Vagina (tissue), 2 donors: ENCODE data around the gene CRYAB.

ENCODE experiments used
- POLR2A ChIP-seq, 2 donors: fragments of 450-650 bp; IDR thresholded peaks; one replicate each; pipeline ENCODE4 v1.6.1; 2017; ENCODE audit warnings: antibody characterized with exemption in 2 of 2, mild to moderate bottlenecking in 2 of 2, moderate library complexity in 2 of 2
- TF ChIP-seq, protein P1 (sequence below), 3 experiments: fragments of 450-650 bp in 2 of 3; fragments of 200-600 bp in 1 of 3; sonication (generic) in 1 of 3; IDR thresholded peaks; one replicate each; pipeline ENCODE4 v1.5.1; 2017 to 2019; ENCODE audit warnings: antibody characterized with exemption in 3 of 3, mild to moderate bottlenecking in 2 of 3, moderate library complexity in 2 of 3

DNA sequence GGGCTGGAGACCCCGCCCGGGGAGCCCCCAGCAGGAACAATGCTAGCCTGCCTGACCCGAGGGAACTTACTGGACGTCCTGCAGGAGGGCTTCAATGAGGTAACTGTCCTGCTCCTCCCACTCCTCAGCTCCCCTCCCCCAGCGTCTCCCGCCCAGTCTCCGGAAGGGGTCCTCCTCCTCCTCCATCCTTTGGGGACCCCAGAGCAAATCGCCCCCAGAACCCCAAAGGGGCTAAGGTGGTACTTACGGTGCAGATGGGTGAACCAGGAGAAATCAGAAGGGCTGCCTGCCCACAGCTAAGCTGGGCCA, 25.8 kb upstream of the CRYAB start:
- no peak for TF ChIP-seq POLR2A (IDR thresholded peaks at IDR 0.05)
- TF ChIP-seq, protein P1, sequence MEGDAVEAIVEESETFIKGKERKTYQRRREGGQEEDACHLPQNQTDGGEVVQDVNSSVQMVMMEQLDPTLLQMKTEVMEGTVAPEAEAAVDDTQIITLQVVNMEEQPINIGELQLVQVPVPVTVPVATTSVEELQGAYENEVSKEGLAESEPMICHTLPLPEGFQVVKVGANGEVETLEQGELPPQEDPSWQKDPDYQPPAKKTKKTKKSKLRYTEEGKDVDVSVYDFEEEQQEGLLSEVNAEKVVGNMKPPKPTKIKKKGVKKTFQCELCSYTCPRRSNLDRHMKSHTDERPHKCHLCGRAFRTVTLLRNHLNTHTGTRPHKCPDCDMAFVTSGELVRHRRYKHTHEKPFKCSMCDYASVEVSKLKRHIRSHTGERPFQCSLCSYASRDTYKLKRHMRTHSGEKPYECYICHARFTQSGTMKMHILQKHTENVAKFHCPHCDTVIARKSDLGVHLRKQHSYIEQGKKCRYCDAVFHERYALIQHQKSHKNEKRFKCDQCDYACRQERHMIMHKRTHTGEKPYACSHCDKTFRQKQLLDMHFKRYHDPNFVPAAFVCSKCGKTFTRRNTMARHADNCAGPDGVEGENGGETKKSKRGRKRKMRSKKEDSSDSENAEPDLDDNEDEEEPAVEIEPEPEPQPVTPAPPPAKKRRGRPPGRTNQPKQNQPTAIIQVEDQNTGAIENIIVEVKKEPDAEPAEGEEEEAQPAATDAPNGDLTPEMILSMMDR (IDR thresholded peaks at IDR 0.05), result no peak
